Fibroblast of lung (primary cell): Measurements from ENCODE around the gene CEP63.

Experiments
- EZH2 ChIP-seq: IDR thresholded peaks from 2 replicates; pipeline ENCODE4 v1.5.1; 2012; ENCODE audit warnings: low read length, control low read depth, mild to moderate bottlenecking; ENCODE audit errors: missing control alignments
- TF ChIP-seq, protein P1 (sequence below), 2 donors: IDR thresholded peaks in 1 of 2; conservative IDR thresholded peaks in 1 of 2; 1 replicate in 1 of 2; 2 replicates in 1 of 2; pipeline ENCODE4 v1.5.1; 2011 to 2012; ENCODE audit warnings: low read length in 2 of 2, control low read depth in 1 of 2, inconsistent platforms in 1 of 2, low read depth in 1 of 2, mild to moderate bottlenecking in 1 of 2

DNA sequence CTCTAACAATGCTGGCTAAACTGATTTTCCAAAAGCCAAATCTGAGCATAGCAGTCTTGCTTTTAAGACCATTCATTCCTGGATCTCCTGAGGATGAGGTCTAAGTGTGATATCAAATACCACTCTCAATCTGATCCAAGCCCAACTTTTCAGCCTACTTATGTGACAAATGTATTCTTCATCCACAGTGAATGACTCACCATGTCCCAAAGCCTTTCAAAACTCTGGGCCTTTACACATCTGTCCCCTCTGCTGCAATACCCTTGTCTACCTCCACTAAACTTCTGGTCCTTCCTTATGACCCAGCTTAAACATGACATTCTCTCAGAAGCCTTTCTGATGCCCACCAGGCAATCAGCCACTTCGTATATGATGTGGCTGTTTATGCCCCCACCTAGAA lies 4.7 kb upstream of the CEP63 start:
- TF ChIP-seq, protein P1, sequence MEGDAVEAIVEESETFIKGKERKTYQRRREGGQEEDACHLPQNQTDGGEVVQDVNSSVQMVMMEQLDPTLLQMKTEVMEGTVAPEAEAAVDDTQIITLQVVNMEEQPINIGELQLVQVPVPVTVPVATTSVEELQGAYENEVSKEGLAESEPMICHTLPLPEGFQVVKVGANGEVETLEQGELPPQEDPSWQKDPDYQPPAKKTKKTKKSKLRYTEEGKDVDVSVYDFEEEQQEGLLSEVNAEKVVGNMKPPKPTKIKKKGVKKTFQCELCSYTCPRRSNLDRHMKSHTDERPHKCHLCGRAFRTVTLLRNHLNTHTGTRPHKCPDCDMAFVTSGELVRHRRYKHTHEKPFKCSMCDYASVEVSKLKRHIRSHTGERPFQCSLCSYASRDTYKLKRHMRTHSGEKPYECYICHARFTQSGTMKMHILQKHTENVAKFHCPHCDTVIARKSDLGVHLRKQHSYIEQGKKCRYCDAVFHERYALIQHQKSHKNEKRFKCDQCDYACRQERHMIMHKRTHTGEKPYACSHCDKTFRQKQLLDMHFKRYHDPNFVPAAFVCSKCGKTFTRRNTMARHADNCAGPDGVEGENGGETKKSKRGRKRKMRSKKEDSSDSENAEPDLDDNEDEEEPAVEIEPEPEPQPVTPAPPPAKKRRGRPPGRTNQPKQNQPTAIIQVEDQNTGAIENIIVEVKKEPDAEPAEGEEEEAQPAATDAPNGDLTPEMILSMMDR (conservative IDR thresholded peaks at IDR 0.05 in 1 of 2, IDR thresholded peaks at IDR 0.05 in 1 of 2; ENCODE audit: low read depth in 1 of 2, low read length in 2 of 2) = no peak
- no peak for TF ChIP-seq EZH2
